Neural cell (in vitro differentiated cells): ENCODE results near the gene HOXC6. TPM values are rescaled to one million over a fixed set of nuclear protein-coding genes. Genes with fewer than 3 reads are reported as not detected.
A peak's percentile ranks its signal among the peaks of the same experiment; 100 is the strongest.

Experiments used
- H2AFZ ChIP-seq: fragments of 200-600, 300-800 bp; sonication (generic), shearing (Covaris generic); 2 replicates; pipeline ENCODE4 v1.6.0; 2014; ENCODE audit warnings: low read depth, mild to moderate bottlenecking, antibody characterized with exemption, low read length, moderate library complexity
- H3F3A ChIP-seq: fragments of 200-600 bp; shearing (Covaris generic); 2 replicates; pipeline ENCODE4 v1.6.1; 2016; ENCODE audit warnings: mild to moderate bottlenecking, moderate library complexity, mixed read lengths, antibody characterized with exemption, low read length; ENCODE audit not compliant: insufficient read depth, poor library complexity, severe bottlenecking
- H3K27ac ChIP-seq: fragments of 200-600, 300-800 bp; sonication (generic), shearing (Covaris generic); 2 replicates; pipeline ENCODE4 v1.5.1; 2014; ENCODE audit warnings: mild to moderate bottlenecking, low read length, moderate library complexity
- H3K27me3 ChIP-seq: fragments of 300-800, 200-600 bp; sonication (generic), shearing (Covaris generic); 2 replicates; pipeline ENCODE4 v1.6.0; 2014; ENCODE audit warnings: mild to moderate bottlenecking, low read depth, low read length, moderate library complexity; ENCODE audit not compliant: insufficient read depth
- H3K36me3 ChIP-seq: fragments of 300-800, 200-600 bp; sonication (generic), shearing (Covaris generic); 2 replicates; pipeline ENCODE4 v1.5.1; 2014; ENCODE audit warnings: mild to moderate bottlenecking, antibody characterized with exemption, low read length, moderate library complexity; ENCODE audit not compliant: insufficient read depth
- H3K4me2 ChIP-seq: fragments of 300-800, 200-600 bp; sonication (generic), shearing (Covaris generic); 2 replicates; pipeline ENCODE4 v1.6.0; 2014; ENCODE audit warnings: mild to moderate bottlenecking, low read length
- H3K4me3 ChIP-seq: fragments of 300-800, 200-600 bp; sonication (generic), shearing (Covaris generic); 2 replicates; pipeline ENCODE4 v1.5.1; 2014; ENCODE audit warnings: mild to moderate bottlenecking, low read length, moderate library complexity
- H3K79me2 ChIP-seq: fragments of 200-600 bp; shearing (Covaris generic); replicated peaks from 2 replicates; pipeline ENCODE4 v1.6.0; 2014; ENCODE audit warnings: mild to moderate bottlenecking, low read length, moderate library complexity; ENCODE audit not compliant: insufficient read depth
- H3K9ac ChIP-seq: fragments of 300-800, 200-600 bp; sonication (generic), shearing (Covaris generic); 2 replicates; pipeline ENCODE4 v1.6.1; 2016; ENCODE audit warnings: mild to moderate bottlenecking, low read length, mixed read lengths
- H3K9me2 ChIP-seq: fragments of 200-600 bp; shearing (Covaris generic); 2 replicates; pipeline ENCODE4 v1.6.1; 2016; ENCODE audit warnings: mild to moderate bottlenecking, low read length, mixed read lengths; ENCODE audit not compliant: insufficient read depth
- H3K9me3 ChIP-seq: fragments of 200-600, 300-800 bp; sonication (generic), shearing (Covaris generic); 2 replicates; pipeline ENCODE4 v1.6.1; 2016; ENCODE audit warnings: mild to moderate bottlenecking, mixed run types, low read length, moderate library complexity, mixed read lengths
- H4K20me1 ChIP-seq: fragments of 200-600 bp; shearing (Covaris generic); 2 replicates; pipeline ENCODE4 v1.6.1; 2016; ENCODE audit warnings: mild to moderate bottlenecking, mixed run types; ENCODE audit not compliant: insufficient read depth
- CTCF ChIP-seq: fragments of 450-650 bp; IDR thresholded peaks from 2 replicates; pipeline ENCODE4 v1.5.1; 2014; ENCODE audit warnings: antibody characterized with exemption, mild to moderate bottlenecking, moderate library complexity; ENCODE audit not compliant: poor library complexity, severe bottlenecking
- EP300 ChIP-seq: fragments of 450-650 bp; conservative IDR thresholded peaks from 2 replicates; pipeline ENCODE4 v1.6.1; 2014; ENCODE audit warnings: antibody characterized with exemption, mild to moderate bottlenecking, moderate library complexity; ENCODE audit not compliant: poor library complexity, severe bottlenecking
- EZH2 ChIP-seq: fragments of 200-600, 300-800 bp; shearing (Covaris generic), sonication (generic); IDR thresholded peaks from 2 replicates; pipeline ENCODE4 v1.6.1; 2014; ENCODE audit warnings: antibody characterized with exemption, low read length, borderline replicate concordance, mild to moderate bottlenecking; ENCODE audit not compliant: insufficient read depth, poor library complexity, severe bottlenecking
- MXI1 ChIP-seq: fragments of 450-650 bp; conservative IDR thresholded peaks from 2 replicates; pipeline ENCODE4 v1.6.1; 2014; ENCODE audit warnings: antibody characterized with exemption, mild to moderate bottlenecking; ENCODE audit not compliant: poor library complexity, severe bottlenecking
- POLR2AphosphoS5 ChIP-seq: IDR thresholded peaks from 2 replicates; pipeline ENCODE4 v1.6.1; 2012
- RAD21 ChIP-seq: fragments of 450-650 bp; conservative IDR thresholded peaks from 2 replicates; pipeline ENCODE4 v1.6.1; 2014; ENCODE audit warnings: antibody characterized with exemption, mild to moderate bottlenecking, moderate library complexity
- REST ChIP-seq: IDR thresholded peaks from 2 replicates; pipeline ENCODE4 v1.6.1; 2012; ENCODE audit warnings: borderline replicate concordance
- SMC3 ChIP-seq: fragments of 450-650 bp; conservative IDR thresholded peaks from 2 replicates; pipeline ENCODE4 v1.6.1; 2014; ENCODE audit warnings: antibody characterized with exemption, mild to moderate bottlenecking, moderate library complexity; ENCODE audit not compliant: poor library complexity
- TAF1 ChIP-seq: IDR thresholded peaks from 2 replicates; pipeline ENCODE4 v1.6.1; 2012; ENCODE audit warnings: low read depth
- polyA plus RNA-seq: library from polyadenylated mRNA; depleted of rRNA; stranded (reverse); fragments of >200 nt; gene quantifications from 2 replicates; pipeline ENCODE4 v1.2.3, GENCODE V29; 2014

Gene HOXC6
- polyA plus RNA-seq, 1 donor from 2014 or later, result not detected

GRCh38 chr12:54005531-54005852, 22.7 kb upstream of the HOXC6 start:
- Histone ChIP-seq H3K4me2 (no peak overlapping the region), H3K4me3 (no peak overlapping the region), H3K9me3 (no peaks in the 10 kb centered on the region), H3K36me3 (no peaks in the 10 kb centered on the region), H4K20me1 (no peaks in the 10 kb centered on the region), H3K27ac (no peak overlapping the region), H3K27me3 (peaks cover 99% of the 10 kb centered on the region), H3K9me2 (no peaks in the 10 kb centered on the region), H3F3A (no peaks in the 10 kb centered on the region), H3K79me2 (no peaks in the 10 kb centered on the region), H3K9ac (no peak overlapping the region), H2AFZ (no peak overlapping the region)
- no peak for TF ChIP-seq SMC3
- no peak for TF ChIP-seq CTCF
- no peak for TF ChIP-seq MXI1
- no peak for TF ChIP-seq RAD21
- no peak for TF ChIP-seq POLR2AphosphoS5

GRCh38 chr12:54005853-54006558, 22.2 kb upstream of the HOXC6 start:
- no peaks in the 10 kb centered on the region for H3F3A ChIP-seq
- no peaks in the 10 kb centered on the region for H3K9me2 ChIP-seq
- H3K4me2 ChIP-seq, result peak overlapping the region; percentile 20
- H2AFZ ChIP-seq, result no peak overlapping the region
- TF ChIP-seq POLR2AphosphoS5 (no peak), TAF1 (no peak), REST (no peak), CTCF (peak; percentile 96), SMC3 (peak; percentile 95), MXI1 (no peak), EZH2 (no peak), RAD21 (peak; percentile 94), EP300 (no peak)
- H3K36me3 ChIP-seq, result no peaks in the 10 kb centered on the region
- peak overlapping the region; percentile 55 for H3K4me3 ChIP-seq
- H3K27me3 ChIP-seq, result peaks cover 99% of the 10 kb centered on the region
- no peak overlapping the region for H3K27ac ChIP-seq
- H4K20me1 ChIP-seq, result no peaks in the 10 kb centered on the region
- H3K79me2 ChIP-seq, result no peaks in the 10 kb centered on the region
- H3K9me3 ChIP-seq, result no peaks in the 10 kb centered on the region
- H3K9ac ChIP-seq, result no peak overlapping the region
